ENCODE results near the gene LMOD2.

The LMOD2 gene

GRCh38 chr7:123705211-123705901 lies 49.7 kb downstream of the LMOD2 start:
- peaks cover 10% of the 10 kb centered on the region for H3K4me1 Mint-ChIP-seq (ENCODE audit: low read depth)
- H3K27ac Mint-ChIP-seq = peak overlapping the region; percentile 7
- H3K27me3 Mint-ChIP-seq (ENCODE audit: low read depth) = no peaks in the 10 kb centered on the region
- H3K36me3 Mint-ChIP-seq (ENCODE audit: low read depth) = peaks cover 24% of the 10 kb centered on the region
- no peaks in the 10 kb centered on the region for H3K9me3 Mint-ChIP-seq
- no peak overlapping the region for H3K4me3 Mint-ChIP-seq

GRCh38 chr7:123709525-123709924 lies 53.9 kb downstream of the LMOD2 start:
- H3K4me1 Mint-ChIP-seq (ENCODE audit: low read depth) = peaks cover 39% of the 10 kb centered on the region
- H3K27ac Mint-ChIP-seq = no peak overlapping the region
- no peaks in the 10 kb centered on the region for H3K9me3 Mint-ChIP-seq
- peaks cover 25% of the 10 kb centered on the region for H3K36me3 Mint-ChIP-seq (ENCODE audit: low read depth)
- H3K4me3 Mint-ChIP-seq = no peak overlapping the region
- no peaks in the 10 kb centered on the region for H3K27me3 Mint-ChIP-seq (ENCODE audit: low read depth)

DNA sequence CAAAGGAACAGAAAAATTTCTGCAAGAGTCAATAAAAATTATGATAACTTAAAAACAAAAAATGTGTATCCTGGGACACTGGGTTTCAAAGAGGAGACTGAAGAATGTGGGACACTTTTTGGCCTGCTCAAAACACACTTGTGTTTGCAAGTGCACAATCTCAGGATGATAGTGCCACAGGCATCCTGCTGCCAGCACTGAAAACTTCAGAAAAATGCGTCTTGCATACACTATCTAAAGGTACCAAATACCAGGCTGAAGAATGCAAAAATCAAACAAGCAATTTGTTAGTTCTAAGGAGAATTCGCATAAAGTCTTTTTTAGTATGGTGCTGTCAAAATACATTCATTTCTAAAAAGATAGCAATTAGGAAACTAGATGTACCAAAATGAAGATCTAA lies 55.0 kb downstream of the LMOD2 start:
- Mint-ChIP-seq H3K4me1 (ENCODE audit: low read depth) (peaks cover 44% of the 10 kb centered on the region), H3K9me3 (no peaks in the 10 kb centered on the region), H3K4me3 (no peak overlapping the region), H3K36me3 (ENCODE audit: low read depth) (peaks cover 18% of the 10 kb centered on the region), H3K27ac (peak overlapping the region; percentile 13), H3K27me3 (ENCODE audit: low read depth) (no peaks in the 10 kb centered on the region)

DNA sequence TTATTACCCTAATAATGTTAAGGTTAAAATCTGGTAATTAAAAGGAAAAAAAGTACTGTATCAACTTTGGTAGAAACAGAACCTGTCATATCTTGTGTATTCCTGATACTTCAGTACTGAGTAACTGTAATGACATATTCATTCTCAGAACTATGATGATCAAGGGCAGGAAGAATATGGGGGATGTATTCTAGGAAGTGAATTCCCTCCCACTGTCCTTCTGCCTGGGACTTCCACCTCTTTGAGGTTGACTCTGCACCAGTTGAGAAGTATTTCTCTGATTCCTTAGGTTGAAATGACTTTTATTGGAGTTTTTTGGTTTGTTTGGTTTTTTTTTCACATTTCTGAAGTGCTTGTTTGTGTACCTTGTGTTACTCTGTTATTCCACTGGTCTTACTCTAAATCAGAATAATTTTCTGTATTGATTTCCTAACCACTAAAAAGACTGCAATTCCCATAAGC lies 56.2 kb downstream of the LMOD2 start:
- peak overlapping the region; percentile 64 for H3K4me3 Mint-ChIP-seq
- H3K36me3 Mint-ChIP-seq (ENCODE audit: low read depth) = peaks cover 13% of the 10 kb centered on the region
- peak overlapping the region; percentile 74 for H3K27ac Mint-ChIP-seq
- no peaks in the 10 kb centered on the region for H3K9me3 Mint-ChIP-seq
- no peaks in the 10 kb centered on the region for H3K27me3 Mint-ChIP-seq (ENCODE audit: low read depth)
- H3K4me1 Mint-ChIP-seq (ENCODE audit: low read depth) = peaks cover 44% of the 10 kb centered on the region

- peak overlapping the region; percentile 1 for H3K4me3 Mint-ChIP-seq
- no peaks in the 10 kb centered on the region for H3K9me3 Mint-ChIP-seq
- no peak overlapping the region for H3K27ac Mint-ChIP-seq
- no peaks in the 10 kb centered on the region for H3K27me3 Mint-ChIP-seq (ENCODE audit: low read depth)
- H3K4me1 Mint-ChIP-seq (ENCODE audit: low read depth) = peaks cover 44% of the 10 kb centered on the region
- H3K36me3 Mint-ChIP-seq (ENCODE audit: low read depth) = peaks cover 11% of the 10 kb centered on the region
These were observed 57.0 kb downstream of the LMOD2 start for GRCh38 chr7:123712619-123713018.

Measured in T-helper 1 cell treated with Interleukin-12 subunit alpha and Interleukin-12 subunit beta and Interleukin-4 antibody, amounts not matched to agents 30 μg/mL and 1 μg/mL, for 36 hours (primary cell).